CD14-positive monocyte (primary cell): ENCODE measurements around the gene STARD10. TPM values are rescaled to one million over a fixed set of nuclear protein-coding genes. Genes with fewer than 3 reads are reported as not detected.

Source experiments
- DNase-seq, 3 donors: peaks; one replicate each; pipeline ENCODE4 v3.0.0-alpha.2; 2011 to 2022
- H2AFZ ChIP-seq: 2 replicates; pipeline ENCODE4 v1.6.0; 2012; ENCODE audit warnings: mild to moderate bottlenecking, low read depth, low read length, inconsistent platforms; ENCODE audit not compliant: insufficient read depth, poor library complexity, severe bottlenecking
- H3K27ac ChIP-seq, 2 donors: 1 replicate in 1 of 2; 2 replicates in 1 of 2; pipeline ENCODE4 v1.5.1; 2012 to 2013; ENCODE audit warnings: low read length in 2 of 2, control low read depth in 1 of 2, inconsistent platforms in 1 of 2, low read depth in 1 of 2, mild to moderate bottlenecking in 1 of 2
- H3K27me3 ChIP-seq, 2 donors: one replicate each; pipeline versions ENCODE4 v1.6.0 to v1.6.1; 2011 to 2013; ENCODE audit warnings: low read length in 2 of 2; ENCODE audit not compliant: control insufficient read depth in 2 of 2, insufficient read depth in 2 of 2
- H3K36me3 ChIP-seq, 2 donors: replicated peaks in 1 of 2; 1 replicate in 1 of 2; 2 replicates in 1 of 2; pipeline versions ENCODE4 v1.5.1 to v1.6.1; 2012 to 2013; ENCODE audit warnings: low read length in 2 of 2, control low read depth in 1 of 2, inconsistent platforms in 1 of 2, mild to moderate bottlenecking in 1 of 2; ENCODE audit not compliant: insufficient read depth in 2 of 2, control insufficient read depth in 1 of 2
- H3K4me1 ChIP-seq, 2 donors: 1 replicate in 1 of 2; 2 replicates in 1 of 2; pipeline versions ENCODE4 v1.5.1 to v1.6.1; 2012 to 2013; ENCODE audit warnings: low read length in 2 of 2, control low read depth in 1 of 2, inconsistent platforms in 1 of 2, mild to moderate bottlenecking in 1 of 2, moderate library complexity in 1 of 2; ENCODE audit not compliant: insufficient read depth in 2 of 2, control insufficient read depth in 1 of 2
- H3K4me2 ChIP-seq: replicated peaks from 2 replicates; pipeline ENCODE3; 2012; ENCODE audit warnings: low read length, moderate library complexity, mild to moderate bottlenecking; ENCODE audit not compliant: poor library complexity, severe bottlenecking; ENCODE audit errors: extremely low read depth
- H3K4me3 ChIP-seq, 3 experiments: fragments of 200-600 bp in 1 of 3; sonication (generic) in 1 of 3; replicated peaks in 1 of 3; 1 replicate in 2 of 3; 2 replicates in 1 of 3; pipeline ENCODE4 v1.5.1; 2011 to 2013; ENCODE audit warnings: low read length in 3 of 3, mild to moderate bottlenecking in 3 of 3, control low read depth in 2 of 3, low read depth in 2 of 3, inconsistent platforms in 1 of 3, moderate library complexity in 1 of 3
- H3K79me2 ChIP-seq: 2 replicates; pipeline ENCODE4 v1.6.0; 2012; ENCODE audit warnings: mild to moderate bottlenecking, control low read depth, inconsistent platforms, low read length, moderate library complexity; ENCODE audit not compliant: insufficient read depth
- H3K9ac ChIP-seq: 2 replicates; pipeline ENCODE4 v1.6.0; 2017; ENCODE audit warnings: low read length, mild to moderate bottlenecking; ENCODE audit not compliant: insufficient read depth, poor library complexity, severe bottlenecking
- H3K9me3 ChIP-seq, 2 donors: replicated peaks in 1 of 2; 1 replicate in 1 of 2; 2 replicates in 1 of 2; pipeline versions ENCODE4 v1.5.1 to v1.6.1; 2012 to 2013; ENCODE audit warnings: low read length in 2 of 2, control low read depth in 1 of 2; ENCODE audit not compliant: control insufficient read depth in 1 of 2, insufficient read depth in 1 of 2
- H4K20me1 ChIP-seq: 2 replicates; pipeline ENCODE4 v1.6.0; 2012; ENCODE audit warnings: mild to moderate bottlenecking, low read length, control low read depth, moderate library complexity; ENCODE audit not compliant: insufficient read depth
- H3K27ac Mint-ChIP-seq, 7 donors: one replicate each; pipeline ENCODE4 v1.8.0; 2020; ENCODE audit warnings: mild to moderate bottlenecking in 7 of 7, mixed read lengths in 7 of 7, moderate library complexity in 6 of 7, inconsistent platforms in 2 of 7
- H3K27me3 Mint-ChIP-seq, 3 donors: one replicate each; pipeline ENCODE4 v1.8.0; 2021 to 2022; ENCODE audit warnings: low read depth in 3 of 3, mild to moderate bottlenecking in 3 of 3, mixed read lengths in 3 of 3, moderate library complexity in 3 of 3, inconsistent platforms in 1 of 3
- H3K36me3 Mint-ChIP-seq, 2 donors: one replicate each; pipeline ENCODE4 v1.8.0; 2020; ENCODE audit warnings: mixed read lengths in 2 of 2, inconsistent platforms in 1 of 2, mild to moderate bottlenecking in 1 of 2
- H3K4me1 Mint-ChIP-seq: one replicate; pipeline ENCODE4 v1.8.0; 2020; ENCODE audit warnings: mild to moderate bottlenecking, mixed read lengths
- H3K4me3 Mint-ChIP-seq, 2 donors: one replicate each; pipeline ENCODE4 v1.8.0; 2020; ENCODE audit warnings: mild to moderate bottlenecking in 2 of 2, mixed read lengths in 2 of 2, moderate library complexity in 1 of 2
- H3K9me3 Mint-ChIP-seq, 7 donors: one replicate each; pipeline ENCODE4 v1.8.0; 2020 to 2022; ENCODE audit warnings: mixed read lengths in 7 of 7, mild to moderate bottlenecking in 6 of 7, moderate library complexity in 6 of 7, inconsistent platforms in 2 of 7
- WGBS: methylation state at CpG from one replicate; pipeline ENCODE4 v1.1.5; 2013; ENCODE audit warnings: missing lambda C conversion rate; ENCODE audit not compliant: insufficient coverage; 5-methylcytosine and 5-hydroxymethylcytosine counted together
- intact Hi-C, 2 donors: fragments of 100-400 bp; cut with micrococcal nuclease; formaldehyde crosslinking; loops; one replicate each; pipeline versions ENCODE4 v1.15.0 to v1.15.1; 2023
- polyA plus RNA-seq, 3 donors: library from polyadenylated mRNA; depleted of rRNA in 1 of 3; unstranded in 2 of 3; stranded (reverse) in 1 of 3; fragments of 300-500 nt in 2 of 3; fragments of >200 nt in 1 of 3; fragmentation: Illumina TruSeq in 2 of 3; gene quantifications; 1 replicate in 2 of 3; 2 replicates in 1 of 3; pipeline ENCODE4 v1.2.3, GENCODE V29; 2012 to 2021
- TF ChIP-seq, protein P1 (sequence below): fragments of 200-600 bp; IDR thresholded peaks from one replicate; pipeline ENCODE4 v1.8.0; 2022; ENCODE audit warnings: antibody characterized with exemption, mild to moderate bottlenecking

STARD10 gene
- polyA plus RNA-seq, 3 donors = 13.6 to 18.7 (median 15.4) TPM

GRCh38 chr11:72829178-72829577, 35.3 kb upstream of the STARD10 start:
- 91% methylated on average over 12 of the region's 13 CpGs for WGBS
- peaks cover 63 to 87% of the 10 kb centered on the region in 2 donors for H3K36me3 Mint-ChIP-seq
- no peak for DNase-seq
- Histone ChIP-seq H2AFZ (no peak overlapping the region), H3K4me2 (no peak overlapping the region), H3K27me3 (no peaks in the 10 kb centered on the region), H3K9ac (no peak overlapping the region), H3K27ac (peak overlapping the region; percentile 63 to 77), H3K4me3 (no peak overlapping the region), H4K20me1 (peaks cover 83% of the 10 kb centered on the region), H3K36me3 (peaks cover 74 to 84% of the 10 kb centered on the region in 2 donors), H3K79me2 (peaks cover 31% of the 10 kb centered on the region), H3K4me1 (peaks cover 37 to 44% of the 10 kb centered on the region in 2 donors), H3K9me3 (no peaks in the 10 kb centered on the region)
- intact Hi-C loops = no loop called here
- H3K27me3 Mint-ChIP-seq = peaks cover 0 to 2% (median 0%) of the 10 kb centered on the region in 3 donors
- no peaks in the 10 kb centered on the region for H3K9me3 Mint-ChIP-seq
- H3K27ac Mint-ChIP-seq = peak overlapping the region; percentile 58 to 93 (median 89)
- H3K4me3 Mint-ChIP-seq = no peak overlapping the region
- peaks cover 52% of the 10 kb centered on the region for H3K4me1 Mint-ChIP-seq
- TF ChIP-seq, protein P1, sequence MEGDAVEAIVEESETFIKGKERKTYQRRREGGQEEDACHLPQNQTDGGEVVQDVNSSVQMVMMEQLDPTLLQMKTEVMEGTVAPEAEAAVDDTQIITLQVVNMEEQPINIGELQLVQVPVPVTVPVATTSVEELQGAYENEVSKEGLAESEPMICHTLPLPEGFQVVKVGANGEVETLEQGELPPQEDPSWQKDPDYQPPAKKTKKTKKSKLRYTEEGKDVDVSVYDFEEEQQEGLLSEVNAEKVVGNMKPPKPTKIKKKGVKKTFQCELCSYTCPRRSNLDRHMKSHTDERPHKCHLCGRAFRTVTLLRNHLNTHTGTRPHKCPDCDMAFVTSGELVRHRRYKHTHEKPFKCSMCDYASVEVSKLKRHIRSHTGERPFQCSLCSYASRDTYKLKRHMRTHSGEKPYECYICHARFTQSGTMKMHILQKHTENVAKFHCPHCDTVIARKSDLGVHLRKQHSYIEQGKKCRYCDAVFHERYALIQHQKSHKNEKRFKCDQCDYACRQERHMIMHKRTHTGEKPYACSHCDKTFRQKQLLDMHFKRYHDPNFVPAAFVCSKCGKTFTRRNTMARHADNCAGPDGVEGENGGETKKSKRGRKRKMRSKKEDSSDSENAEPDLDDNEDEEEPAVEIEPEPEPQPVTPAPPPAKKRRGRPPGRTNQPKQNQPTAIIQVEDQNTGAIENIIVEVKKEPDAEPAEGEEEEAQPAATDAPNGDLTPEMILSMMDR = no peak

GRCh38 chr11:72828692-72829101, 34.9 kb upstream of the STARD10 start:
- peaks cover 0 to 2% (median 0%) of the 10 kb centered on the region in 3 donors for H3K27me3 Mint-ChIP-seq
- Histone ChIP-seq H3K4me3 (peak overlapping the region in 1 of 3 experiments; percentile 14), H3K27ac (peak overlapping the region; percentile 63 to 77), H3K4me1 (peaks cover 37 to 44% of the 10 kb centered on the region in 2 donors), H3K9ac (peak overlapping the region; percentile 1), H2AFZ (no peak overlapping the region), H4K20me1 (peaks cover 88% of the 10 kb centered on the region), H3K79me2 (peaks cover 36% of the 10 kb centered on the region), H3K9me3 (no peaks in the 10 kb centered on the region), H3K36me3 (peaks cover 79 to 89% of the 10 kb centered on the region in 2 donors), H3K27me3 (no peaks in the 10 kb centered on the region), H3K4me2 (peak overlapping the region; percentile 31)
- peaks cover 68 to 92% of the 10 kb centered on the region in 2 donors for H3K36me3 Mint-ChIP-seq
- H3K9me3 Mint-ChIP-seq = no peaks in the 10 kb centered on the region
- H3K27ac Mint-ChIP-seq = peak overlapping the region; percentile 88 to 93 (median 92)
- intact Hi-C loops = no loop called here
- H3K4me3 Mint-ChIP-seq = peak overlapping the region in 1 of 2 donors; percentile 27
- H3K4me1 Mint-ChIP-seq = peaks cover 54% of the 10 kb centered on the region
- TF ChIP-seq, protein P1 = no peak
- no peak for DNase-seq
- 88% methylated on average over 7 of the region's 7 CpGs for WGBS
